Urinary bladder (tissue), 2 donors: Measurements from ENCODE around the gene CDY2A. TPM values are rescaled to one million over a fixed set of nuclear protein-coding genes. Genes with fewer than 3 reads are reported as not detected.

Source experiments
- polyA plus RNA-seq: library from polyadenylated mRNA; stranded (reverse); fragments of 200-250 nt; gene quantifications from one replicate; pipeline ENCODE4 v1.2.3, GENCODE V29; 2013
- total RNA-seq: library from RNA; depleted of rRNA; stranded (reverse); fragments of >200 nt; gene quantifications from one replicate; pipeline ENCODE4 v1.2.3, GENCODE V29; 2014
- donor health status: healthy.

CDY2A gene
- total and polyA plus RNA-seq, 2 donors: not detected

Other genes starting within 250 kb of the CDY2A start
- not detected for gene CDY2B, start 145.6 kb upstream of the CDY2A start, total RNA-seq
- gene CDY2B, start 145.6 kb upstream of the CDY2A start, polyA plus RNA-seq: not detected